Measurements from ENCODE around the gene NAMPT.

DNA sequence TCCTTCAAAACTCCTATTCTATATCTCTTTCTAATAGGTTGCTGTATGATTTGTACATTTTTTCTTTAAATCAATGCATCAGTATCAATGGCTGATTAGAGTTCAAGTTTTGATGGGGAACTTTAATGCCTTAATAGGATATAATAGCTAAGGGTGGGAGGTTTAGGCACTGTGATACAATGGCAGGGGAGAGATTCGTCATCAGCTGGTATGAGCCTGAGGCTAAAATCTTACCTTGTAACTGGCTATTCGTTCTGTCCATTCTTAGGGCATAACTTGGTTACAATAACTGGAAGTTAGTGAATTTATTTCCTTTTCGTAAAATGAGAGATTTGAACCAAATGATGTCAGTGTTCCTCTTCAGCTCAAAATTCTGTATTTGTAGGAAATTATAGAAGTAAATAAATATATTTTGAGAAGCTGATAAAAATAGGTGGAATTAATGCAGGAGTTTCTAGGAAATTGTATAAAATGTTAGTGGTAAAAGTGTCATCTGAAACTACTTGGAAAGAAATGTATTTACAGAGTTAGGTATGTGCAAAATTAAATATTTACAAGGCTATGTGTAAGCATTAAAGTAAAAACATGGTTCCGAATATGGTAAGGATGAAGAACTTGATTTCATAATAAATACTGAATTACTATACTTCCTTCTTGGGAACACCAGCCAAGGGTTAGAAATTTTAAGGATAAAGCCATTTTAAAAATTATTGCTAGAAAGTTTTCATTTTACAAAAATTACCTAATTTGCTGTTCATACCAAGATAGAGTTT lies 27.5 kb upstream of the NAMPT start:
- TF ChIP-seq REST (IDR thresholded peaks at IDR 0.05; ENCODE audit: borderline replicate concordance) (no peak), REST (CRISPR knock-in tag; IDR thresholded peaks at IDR 0.05; ENCODE audit: low read depth) (no peak), MED1 (CRISPR knock-in tag; IDR thresholded peaks at IDR 0.05; ENCODE audit: borderline replicate concordance) (no peak), MTA2 (IDR thresholded peaks at IDR 0.05; ENCODE audit: low read depth) (no peak), ZNF3 (CRISPR knock-in tag; IDR thresholded peaks at IDR 0.05) (no peak), SIN3A (IDR thresholded peaks at IDR 0.05; ENCODE audit: borderline replicate concordance in 2 of 2, control insufficient read depth in 1 of 2, low read depth in 2 of 2, low read length in 2 of 2) (no peak), CREM (IDR thresholded peaks at IDR 0.05; ENCODE audit: low read depth) (no peak), NR1H2 (CRISPR knock-in tag; IDR thresholded peaks at IDR 0.05) (no peak), PRMT5 (CRISPR knock-in tag; IDR thresholded peaks at IDR 0.05) (no peak), CTCF (IDR thresholded peaks at IDR 0.05 in 2 of 3, conservative IDR thresholded peaks at IDR 0.05 in 1 of 3; ENCODE audit: insufficient read depth in 2 of 3, low read depth in 1 of 3, low read length in 3 of 3) (no peak), TCF3 (CRISPR knock-in tag; IDR thresholded peaks at IDR 0.05) (no peak)
- TF ChIP-seq, protein P1, sequence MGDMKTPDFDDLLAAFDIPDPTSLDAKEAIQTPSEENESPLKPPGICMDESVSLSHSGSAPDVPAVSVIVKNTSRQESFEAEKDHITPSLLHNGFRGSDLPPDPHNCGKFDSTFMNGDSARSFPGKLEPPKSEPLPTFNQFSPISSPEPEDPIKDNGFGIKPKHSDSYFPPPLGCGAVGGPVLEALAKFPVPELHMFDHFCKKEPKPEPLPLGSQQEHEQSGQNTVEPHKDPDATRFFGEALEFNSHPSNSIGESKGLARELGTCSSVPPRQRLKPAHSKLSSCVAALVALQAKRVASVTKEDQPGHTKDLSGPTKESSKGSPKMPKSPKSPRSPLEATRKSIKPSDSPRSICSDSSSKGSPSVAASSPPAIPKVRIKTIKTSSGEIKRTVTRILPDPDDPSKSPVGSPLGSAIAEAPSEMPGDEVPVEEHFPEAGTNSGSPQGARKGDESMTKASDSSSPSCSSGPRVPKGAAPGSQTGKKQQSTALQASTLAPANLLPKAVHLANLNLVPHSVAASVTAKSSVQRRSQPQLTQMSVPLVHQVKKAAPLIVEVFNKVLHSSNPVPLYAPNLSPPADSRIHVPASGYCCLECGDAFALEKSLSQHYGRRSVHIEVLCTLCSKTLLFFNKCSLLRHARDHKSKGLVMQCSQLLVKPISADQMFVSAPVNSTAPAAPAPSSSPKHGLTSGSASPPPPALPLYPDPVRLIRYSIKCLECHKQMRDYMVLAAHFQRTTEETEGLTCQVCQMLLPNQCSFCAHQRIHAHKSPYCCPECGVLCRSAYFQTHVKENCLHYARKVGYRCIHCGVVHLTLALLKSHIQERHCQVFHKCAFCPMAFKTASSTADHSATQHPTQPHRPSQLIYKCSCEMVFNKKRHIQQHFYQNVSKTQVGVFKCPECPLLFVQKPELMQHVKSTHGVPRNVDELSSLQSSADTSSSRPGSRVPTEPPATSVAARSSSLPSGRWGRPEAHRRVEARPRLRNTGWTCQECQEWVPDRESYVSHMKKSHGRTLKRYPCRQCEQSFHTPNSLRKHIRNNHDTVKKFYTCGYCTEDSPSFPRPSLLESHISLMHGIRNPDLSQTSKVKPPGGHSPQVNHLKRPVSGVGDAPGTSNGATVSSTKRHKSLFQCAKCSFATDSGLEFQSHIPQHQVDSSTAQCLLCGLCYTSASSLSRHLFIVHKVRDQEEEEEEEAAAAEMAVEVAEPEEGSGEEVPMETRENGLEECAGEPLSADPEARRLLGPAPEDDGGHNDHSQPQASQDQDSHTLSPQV (IDR thresholded peaks at IDR 0.05): no peak
- TF ChIP-seq, protein P2, sequence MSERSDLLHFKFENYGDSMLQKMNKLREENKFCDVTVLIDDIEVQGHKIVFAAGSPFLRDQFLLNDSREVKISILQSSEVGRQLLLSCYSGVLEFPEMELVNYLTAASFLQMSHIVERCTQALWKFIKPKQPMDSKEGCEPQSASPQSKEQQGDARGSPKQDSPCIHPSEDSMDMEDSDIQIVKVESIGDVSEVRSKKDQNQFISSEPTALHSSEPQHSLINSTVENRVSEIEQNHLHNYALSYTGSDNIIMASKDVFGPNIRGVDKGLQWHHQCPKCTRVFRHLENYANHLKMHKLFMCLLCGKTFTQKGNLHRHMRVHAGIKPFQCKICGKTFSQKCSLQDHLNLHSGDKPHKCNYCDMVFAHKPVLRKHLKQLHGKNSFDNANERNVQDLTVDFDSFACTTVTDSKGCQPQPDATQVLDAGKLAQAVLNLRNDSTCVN (CRISPR knock-in tag; IDR thresholded peaks at IDR 0.05): no peak

All from K562 (cell line).